ENCODE data around the gene LRRK1.

GRCh38 chr15:100898152-100898490, 21.0 kb upstream of the LRRK1 start:
- TF ChIP-seq CTCF (IDR thresholded peaks at IDR 0.05) (no peak), POLR2A (IDR thresholded peaks at IDR 0.05) (no peak)
